GM19397 (cell line): ENCODE measurements around the gene PALD1.

Experiments used
- ATAC-seq: cut with Tn5 transposase; IDR thresholded peaks from one replicate; pipeline ENCODE4 v1.9.1; 2021; ENCODE audit warnings: mild to moderate bottlenecking, moderate library complexity; ENCODE audit not compliant: unreplicated experiment

Gene PALD1

DNA sequence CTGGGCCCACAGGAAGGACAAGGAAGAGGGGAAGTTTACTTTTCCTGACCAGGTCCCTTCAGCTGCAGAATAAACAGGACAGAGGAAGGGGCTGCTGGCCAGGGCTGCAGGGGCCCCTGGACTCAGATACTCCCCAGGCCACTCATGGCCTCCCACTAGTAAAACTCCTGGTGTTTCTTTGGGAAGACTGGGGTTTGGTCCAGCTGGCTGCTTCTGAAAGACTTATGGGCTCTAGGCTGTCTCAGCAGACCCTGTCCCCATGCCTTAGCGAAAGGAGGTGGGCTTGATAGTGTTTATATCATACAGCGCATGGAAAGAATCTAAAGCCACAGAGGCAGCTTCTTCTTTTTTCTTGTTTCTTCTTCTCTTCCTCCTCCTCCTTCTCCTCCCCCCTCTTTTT, 56.4 kb downstream of the PALD1 start:
- ATAC-seq = no peak

DNA sequence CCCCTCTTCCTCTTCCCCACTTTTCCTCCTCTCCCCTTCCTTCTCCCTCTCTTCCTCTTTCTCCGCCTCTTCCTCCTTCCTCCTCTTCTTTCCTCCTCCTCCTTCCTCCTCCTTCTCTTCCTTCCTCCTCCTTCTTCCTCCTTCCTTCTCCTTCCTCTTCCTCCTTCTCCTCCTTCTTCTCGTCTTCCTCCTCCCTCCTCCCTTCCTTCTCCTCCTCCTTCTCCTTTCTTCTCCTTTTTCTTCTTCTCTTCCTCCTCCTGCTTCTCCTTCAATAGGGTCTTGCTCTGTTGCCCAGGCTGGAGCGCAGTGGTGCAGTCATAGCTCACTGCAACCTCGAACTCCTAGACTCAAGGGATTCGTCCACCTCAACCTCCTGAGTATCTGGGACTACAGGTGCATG, 56.9 kb downstream of the PALD1 start:
- ATAC-seq = no peak

DNA sequence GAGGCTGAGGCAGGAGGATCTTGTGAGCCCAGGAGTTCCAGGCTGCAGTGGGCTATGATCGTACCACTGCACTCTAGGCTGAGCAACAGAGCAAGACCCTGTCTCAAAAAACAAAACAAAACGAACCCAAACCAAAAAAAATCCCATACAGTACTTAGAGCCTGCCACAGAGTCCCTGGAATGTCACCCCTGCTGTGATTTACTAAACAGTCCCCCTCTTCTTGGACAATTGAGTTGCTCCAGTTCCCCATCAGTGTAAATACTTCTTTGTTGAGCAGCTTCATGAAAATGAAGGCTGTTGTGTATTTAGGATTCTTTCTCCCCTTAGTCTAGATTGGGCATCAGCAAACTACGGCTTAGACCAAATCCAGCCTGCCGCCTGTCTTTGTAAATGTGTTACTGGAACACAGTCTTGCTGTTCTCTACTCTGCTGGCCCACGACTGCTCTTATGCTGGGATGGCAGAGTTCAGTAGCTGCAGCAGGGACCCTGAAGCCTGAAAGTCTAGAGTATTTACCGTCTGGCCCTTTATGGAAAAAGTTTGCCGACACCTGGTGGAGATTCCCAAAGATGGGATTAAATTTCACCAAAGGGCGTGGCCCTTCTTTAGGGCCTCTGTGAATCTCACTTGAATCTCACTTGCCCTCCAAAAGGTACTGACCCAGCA, 57.8 kb downstream of the PALD1 start:
- no peak for ATAC-seq

DNA sequence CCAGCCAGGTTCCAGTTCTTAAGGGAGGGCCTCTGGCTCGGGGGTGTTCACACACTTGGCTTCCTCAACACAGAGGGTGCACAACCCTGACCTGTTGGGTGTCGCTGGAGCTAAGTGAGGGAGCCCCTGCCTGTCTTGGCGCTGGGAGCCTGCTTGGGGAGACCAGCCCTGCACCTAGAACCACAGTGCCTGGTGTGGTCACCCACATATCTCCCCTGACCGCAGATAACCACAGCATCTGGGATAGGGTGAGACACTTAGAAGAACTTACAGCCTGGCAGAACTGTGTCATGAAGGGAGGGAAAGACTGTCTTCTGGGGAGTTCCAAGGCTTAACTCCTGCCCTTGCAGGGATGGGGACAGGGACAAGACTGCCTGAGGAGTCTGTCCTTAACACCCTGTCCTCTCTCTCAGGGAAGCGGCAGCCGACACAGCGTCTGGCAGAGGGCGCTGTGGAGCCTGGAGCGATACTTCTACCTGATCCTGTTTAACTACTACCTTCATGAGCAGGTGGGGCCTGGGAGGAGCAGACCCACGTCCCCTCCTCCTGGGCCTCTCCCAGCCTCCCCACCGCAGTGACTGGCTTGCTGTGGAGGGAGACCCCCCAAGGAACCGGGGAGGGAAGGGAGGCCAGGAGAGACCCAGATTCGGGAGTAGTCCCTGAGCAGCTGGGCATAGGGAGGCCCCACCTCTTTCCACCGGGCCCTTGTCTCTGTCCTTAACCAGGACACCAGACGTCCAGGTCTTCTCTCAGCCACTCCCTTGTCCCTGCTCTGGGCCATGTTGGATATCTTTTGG, 59.0 kb downstream of the PALD1 start:
- no peak for ATAC-seq

DNA sequence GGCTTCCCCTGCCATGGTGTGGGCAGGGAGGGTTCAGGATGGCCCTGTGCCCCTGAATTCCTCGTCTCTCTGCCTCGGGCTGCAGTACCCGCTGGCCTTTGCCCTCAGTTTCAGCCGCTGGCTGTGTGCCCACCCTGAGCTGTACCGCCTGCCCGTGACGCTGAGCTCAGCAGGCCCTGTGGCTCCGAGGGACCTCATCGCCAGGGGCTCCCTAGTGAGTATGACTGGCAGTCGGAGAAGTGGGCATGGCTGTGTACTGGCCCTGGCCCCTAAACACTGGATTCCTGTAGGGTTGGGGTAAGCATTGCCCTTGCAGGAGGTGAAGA, 59.6 kb downstream of the PALD1 start:
- ATAC-seq = no peak

DNA sequence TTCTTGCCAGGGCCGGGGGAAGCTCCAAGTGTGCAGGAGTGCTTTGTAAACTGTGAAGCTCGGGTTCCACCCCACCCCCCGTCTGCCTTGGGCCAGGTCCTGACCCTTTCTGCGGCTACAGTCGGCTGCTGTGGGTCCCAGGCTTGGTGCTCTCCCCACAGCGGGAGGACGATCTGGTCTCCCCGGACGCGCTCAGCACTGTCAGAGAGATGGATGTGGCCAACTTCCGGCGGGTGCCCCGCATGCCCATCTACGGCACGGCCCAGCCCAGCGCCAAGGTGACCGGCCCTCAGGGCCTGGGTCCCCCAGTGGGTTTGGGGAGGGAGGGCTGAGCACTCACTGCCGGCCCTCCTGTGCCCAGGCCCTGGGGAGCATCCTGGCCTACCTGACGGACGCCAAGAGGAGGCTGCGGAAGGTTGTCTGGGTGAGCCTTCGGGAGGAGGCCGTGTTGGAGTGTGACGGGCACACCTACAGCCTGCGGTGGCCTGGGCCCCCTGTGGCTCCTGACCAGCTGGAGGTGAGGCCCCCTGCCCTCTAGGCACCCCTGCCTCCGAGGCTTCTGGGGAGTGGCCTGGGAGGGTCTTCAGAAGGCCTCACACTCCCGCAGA, 60.3 kb downstream of the PALD1 start:
- no peak for ATAC-seq

DNA sequence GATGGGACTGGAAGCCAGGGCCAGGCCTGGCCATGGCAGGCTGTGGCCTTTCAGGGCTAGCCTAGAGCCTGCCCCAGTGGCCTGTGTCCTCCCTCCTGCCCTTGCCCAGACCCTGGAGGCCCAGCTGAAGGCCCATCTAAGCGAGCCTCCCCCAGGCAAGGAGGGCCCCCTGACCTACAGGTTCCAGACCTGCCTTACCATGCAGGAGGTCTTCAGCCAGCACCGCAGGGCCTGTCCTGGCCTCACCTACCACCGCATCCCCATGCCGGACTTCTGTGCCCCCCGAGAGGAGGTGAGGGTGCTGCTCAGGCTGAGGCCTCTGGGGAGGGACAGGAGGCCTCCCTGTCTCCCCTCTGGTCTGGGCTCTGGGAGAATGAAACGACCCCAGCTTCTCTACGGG, 60.9 kb downstream of the PALD1 start:
- ATAC-seq = no peak

DNA sequence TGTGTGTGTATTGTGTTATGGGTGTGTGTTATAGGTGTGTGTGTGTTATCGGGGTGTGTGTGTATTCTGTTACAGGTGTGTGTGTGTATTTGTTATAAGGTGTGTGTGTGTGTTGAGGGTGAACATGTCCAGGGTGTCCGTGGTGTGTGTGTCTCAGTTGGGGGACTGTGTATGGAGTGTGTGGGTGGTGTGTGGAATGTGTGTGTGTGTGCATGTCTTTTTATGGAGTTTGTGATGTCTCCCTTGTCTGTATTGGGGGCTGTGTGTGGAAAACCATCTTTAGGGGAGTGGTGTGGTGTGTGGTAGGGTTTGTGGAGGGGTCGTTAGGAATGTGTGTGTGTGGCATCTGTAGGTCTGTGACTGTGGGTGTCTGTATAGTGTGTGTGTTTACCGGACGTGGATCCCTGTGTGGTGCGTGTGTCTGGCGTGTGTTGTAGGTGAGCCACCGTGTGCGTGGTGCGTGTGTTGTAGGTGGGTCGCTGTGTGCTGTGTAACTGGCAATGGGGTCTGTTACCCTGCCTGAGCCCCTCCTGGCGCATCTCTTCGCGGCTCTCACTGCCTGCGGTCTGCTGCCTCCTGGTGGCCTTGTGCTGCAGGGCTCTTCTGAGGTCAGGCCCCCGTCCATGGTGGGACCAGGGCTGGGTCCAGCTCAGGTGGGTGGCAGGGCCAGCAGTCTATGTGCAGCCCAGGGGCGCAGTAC, 61.7 kb downstream of the PALD1 start:
- no peak for ATAC-seq

DNA sequence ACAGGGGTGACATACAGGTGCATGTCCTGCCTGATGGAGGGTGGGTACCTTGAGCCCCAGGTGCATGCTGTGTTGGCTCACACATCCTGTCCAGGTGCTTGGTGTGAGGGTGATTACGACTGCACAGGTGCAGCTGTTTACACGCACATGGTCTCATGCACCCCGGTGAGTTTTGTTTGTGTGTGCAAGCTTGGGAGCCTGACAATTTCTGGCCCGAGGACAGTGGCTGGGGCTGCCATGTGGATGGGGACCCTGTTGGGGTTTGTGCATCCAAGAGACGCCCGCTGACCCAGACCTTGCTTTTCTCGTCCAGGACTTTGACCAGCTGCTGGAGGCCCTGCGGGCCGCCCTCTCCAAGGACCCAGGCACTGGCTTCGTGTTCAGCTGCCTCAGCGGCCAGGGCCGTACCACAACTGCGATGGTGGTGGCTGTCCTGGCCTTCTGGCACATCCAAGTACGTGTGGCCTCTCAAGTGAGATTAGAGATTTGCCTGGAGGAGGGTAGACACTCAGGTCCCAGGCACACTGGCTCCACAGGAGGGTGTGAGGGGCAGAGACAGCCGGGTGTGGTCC, 62.3 kb downstream of the PALD1 start:
- no peak for ATAC-seq

DNA sequence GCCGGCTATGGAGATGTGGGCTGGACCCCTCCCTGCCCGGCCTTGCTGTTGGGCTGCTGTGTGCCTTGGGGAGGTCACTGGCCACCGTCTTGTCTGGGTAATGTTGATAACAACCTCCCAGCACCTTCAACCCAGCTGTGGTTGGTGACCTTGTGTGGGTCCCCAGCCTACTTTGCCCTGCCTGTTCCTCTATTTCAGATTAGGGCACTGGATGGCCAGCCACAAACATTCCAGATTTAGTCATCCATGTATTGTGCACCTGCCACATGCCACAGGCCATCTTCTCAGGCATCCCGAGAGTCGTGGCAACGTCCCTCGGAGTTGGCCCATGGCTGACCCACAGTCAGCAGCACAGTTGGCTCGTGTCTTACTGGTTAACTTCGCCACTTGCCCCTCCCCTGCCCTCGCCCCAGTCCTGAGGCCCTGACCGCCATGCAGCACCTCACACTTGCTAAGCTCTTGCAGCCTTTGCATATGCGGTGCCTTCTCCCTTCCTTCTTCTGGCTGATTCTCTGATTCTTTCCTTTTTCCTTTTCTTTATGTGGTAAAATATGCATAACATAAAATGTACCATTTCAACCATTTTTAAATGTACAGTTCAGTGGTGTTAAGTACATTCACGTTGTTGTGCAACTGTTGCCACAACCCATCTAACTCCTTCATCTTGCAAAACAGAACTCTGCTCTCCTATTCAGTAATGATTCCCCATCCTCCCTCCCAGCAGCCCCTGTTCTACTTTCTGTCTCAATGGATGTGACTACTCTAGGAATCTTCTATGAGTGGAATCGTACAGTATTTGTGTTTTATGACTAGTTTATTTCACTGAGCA, 63.4 kb downstream of the PALD1 start:
- ATAC-seq = no peak

DNA sequence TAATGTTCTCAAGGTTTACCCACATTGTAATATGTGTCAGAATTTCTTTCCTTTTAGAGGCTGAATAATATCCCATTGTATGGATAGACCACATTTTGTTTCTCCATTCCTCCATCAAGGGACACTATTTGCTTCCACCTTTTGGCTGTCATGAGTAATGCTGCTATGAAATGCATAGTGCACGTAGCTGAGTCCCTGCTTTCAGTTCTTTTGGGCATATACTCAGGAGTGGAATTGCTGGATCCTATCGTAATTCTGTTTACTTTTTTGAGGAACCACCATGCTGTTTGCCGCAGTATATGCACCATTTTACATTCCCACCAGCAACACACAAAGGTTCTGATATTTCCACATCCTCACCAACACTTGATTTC, 64.0 kb downstream of the PALD1 start:
- ATAC-seq = no peak

DNA sequence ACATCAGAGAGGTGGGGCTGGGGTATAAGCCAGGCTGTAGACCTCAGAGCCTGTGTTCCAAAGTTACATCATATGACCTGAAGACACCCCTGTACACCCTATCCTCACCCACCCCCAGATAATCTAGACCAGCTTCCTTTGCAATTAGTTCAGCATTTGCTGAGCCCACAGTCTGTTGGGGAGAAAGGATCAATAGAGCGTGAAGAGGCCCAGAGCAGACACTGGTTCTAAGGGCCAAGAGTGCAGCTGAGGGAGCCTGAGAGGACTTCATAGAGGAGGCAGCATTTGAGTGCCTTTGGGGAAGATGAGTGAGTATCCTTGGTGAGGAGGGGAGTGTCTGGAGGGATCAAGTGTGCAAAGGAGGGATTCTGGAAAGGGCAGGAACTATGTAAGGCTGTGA, 65.3 kb downstream of the PALD1 start:
- ATAC-seq = no peak

DNA sequence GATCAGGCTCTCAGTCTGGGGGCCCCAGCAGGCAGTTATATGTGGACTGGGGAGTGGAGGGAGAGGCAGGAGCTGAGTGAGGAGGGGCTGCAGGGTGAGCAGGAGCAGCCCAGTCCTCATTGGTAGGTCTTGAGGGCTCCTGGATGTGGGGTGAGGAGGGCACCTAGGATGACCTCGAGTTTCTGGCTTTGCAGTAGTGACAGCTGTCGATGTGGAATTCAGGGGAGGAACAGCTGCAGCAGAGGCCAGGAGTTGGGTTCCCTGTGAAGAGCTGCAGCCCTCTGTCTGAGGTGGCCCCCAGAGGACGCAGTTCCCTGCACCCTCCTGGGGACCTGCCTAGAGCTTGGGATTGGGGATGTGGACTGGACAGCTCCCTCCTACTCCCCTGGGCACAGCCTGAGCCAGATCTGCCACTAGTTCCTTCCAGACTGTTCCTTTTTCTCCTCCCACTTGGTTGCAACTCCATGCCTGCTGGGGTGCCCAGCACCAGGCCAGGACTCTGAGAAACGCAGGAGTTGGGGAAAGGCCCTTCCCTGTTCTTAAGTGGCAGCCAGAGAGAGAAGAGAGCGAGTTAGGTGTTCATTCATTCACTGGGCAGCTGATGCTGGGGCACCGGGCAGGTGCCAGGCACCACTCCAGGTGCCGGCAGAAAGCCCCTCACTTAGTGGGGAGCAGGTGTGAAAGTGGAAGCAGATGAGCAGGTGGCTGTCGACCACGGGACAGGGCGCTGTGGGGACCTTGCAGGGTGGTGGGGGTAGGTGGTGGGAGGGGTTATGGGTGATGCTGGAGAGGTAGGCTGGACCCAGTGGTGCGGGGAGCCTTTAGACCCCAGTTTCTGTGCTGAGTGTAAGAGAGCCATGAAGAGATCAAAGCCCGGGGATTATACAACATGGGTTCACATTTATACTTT, 66.1 kb downstream of the PALD1 start:
- no peak for ATAC-seq

DNA sequence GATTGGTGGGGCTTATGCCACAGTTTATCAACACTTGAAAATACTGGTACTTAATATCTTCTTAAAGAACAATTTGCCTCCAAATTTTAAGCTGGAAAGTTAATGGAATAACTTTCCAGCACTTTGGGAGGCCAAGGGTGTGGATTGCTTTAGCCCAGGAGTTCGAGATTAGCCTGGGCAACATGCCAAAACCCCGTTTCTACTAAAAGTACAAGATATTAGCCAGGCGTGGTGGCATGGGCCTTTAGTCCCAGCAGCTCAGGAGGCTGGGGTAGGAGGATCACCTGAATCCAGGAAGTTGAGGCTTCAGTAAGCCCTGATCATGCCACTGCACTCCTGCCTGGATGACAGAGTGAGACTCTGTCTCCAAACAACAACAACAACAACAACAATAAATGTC, 68.0 kb downstream of the PALD1 start:
- no peak for ATAC-seq

DNA sequence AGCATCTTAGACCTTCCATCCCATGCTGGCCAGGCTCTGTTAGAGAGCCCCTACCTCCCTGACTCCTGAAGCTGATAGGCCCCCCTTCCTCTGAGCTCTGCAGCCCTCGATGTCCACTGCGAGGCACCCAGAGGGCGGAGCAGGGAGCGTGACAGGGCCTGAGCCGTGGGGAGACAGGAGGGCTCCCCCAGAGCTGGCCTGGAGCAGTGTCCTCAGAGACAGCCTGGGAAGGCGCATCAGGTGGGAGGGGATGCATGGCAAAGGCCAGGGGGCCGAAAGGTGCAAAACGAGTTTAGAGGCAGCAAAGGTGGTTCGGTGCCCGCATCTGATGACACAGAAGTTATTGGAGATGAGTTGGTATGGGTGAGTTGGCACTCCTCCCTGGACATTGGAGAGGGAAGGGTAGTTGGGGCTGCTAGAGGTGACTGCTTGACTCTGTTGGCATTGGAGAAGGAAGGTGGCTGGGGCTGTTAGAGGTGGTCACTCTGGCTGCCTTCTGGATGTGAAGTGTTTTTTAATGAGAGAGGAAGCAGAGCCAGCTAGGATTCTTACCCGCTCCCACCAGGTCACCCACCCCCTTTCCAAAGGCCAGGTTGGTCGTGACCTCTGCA, 70.9 kb downstream of the PALD1 start:
- ATAC-seq = no peak

DNA sequence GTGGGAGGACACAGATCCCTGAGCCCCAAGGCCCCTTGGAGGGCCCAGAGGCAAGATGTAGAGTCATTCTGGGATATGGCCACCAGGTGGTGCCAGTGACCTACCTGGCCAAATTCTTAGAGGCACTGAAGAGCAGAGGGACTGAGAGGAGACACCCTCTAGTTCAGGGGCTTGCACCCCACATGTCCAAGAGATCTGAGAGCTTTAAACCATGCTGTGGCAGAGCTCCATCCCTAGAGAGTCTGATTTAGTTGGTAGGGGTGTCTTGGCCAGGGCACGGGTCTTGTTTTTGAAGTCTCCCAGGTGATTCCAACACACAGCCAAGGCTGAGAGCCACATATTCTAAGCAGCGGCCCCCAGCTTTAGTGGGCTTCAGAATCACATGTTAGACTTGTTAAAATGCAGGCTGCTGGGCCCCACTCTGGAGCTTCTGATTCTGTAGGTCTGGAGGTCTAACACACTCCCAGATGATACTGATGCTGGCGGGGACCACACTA, 71.4 kb downstream of the PALD1 start:
- no peak for ATAC-seq

DNA sequence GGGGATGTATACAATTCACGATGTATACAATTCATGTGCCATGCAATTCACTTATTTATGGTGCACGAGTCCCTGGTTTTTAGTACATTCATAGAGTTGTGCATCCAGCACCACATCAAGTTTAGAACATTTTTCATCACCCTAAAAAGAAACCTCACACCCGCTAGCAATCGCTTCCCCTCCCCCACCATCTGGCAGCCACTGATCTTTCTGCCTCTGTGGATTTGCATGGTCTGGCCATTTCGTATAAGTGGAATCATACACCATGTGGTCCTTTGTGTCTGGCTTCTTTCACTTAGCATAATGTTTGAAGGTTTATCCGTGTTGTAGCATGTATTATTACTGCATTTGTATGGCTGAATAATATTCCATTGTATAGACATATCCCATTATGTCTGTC, 71.9 kb downstream of the PALD1 start:
- no peak for ATAC-seq

DNA sequence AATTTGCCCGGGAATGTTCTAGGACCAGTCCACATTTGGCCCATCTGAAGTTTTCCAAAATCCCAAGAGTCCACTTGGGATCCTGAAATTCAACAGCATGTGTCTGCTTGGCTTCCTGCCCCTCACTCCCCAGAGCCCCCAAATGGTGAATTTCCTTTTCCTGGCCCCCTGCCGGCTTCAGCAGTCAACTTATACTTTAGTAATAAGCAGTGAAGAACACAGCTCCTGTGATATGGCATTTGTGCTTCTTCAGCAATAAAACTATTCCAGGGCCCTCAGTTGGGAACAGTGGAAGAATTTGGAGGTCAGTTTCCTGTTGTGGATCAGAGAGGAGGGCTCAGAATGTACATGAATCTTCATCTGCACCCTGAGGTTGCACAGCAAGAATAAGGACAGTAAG, 72.9 kb downstream of the PALD1 start:
- no peak for ATAC-seq

DNA sequence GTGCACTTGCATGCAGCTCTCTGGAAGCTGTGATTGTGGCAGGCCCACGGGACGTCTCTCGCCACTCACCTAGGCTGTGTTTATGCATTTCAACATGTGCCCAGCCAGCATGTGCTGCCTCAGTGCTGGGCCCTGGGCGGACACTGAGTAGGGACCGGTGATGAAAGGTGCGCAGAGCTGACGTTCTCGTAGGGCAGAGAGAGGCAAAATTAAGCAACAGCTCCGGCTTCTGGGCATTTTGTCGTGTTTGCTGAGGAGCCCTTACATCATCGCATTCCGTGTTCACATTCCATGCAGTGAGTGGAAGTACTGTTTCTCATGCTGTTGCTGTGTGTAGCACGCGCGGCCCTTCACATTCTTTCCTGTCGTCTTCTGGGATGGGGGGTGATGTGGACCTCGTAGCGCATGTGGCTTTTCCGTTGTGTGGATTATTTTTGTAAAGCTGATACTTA, 73.4 kb downstream of the PALD1 start:
- ATAC-seq = no peak
